ENCODE data around the gene ZDHHC1. TPM values are rescaled to one million over a fixed set of nuclear protein-coding genes. Genes with fewer than 3 reads are reported as not detected.

ZDHHC1 gene
- total and polyA plus RNA-seq, 2 of the 13 experiments (the other 11 are each of a cell fraction or from before 2014, with no cell fraction given), result 0.51 to 1.1 TPM

GRCh38 chr16:67445441-67445912 is 29.2 kb upstream of the ZDHHC1 start (continued):
- TF ChIP-seq ZBTB49 (CRISPR knock-in tag; IDR thresholded peaks at IDR 0.05; ENCODE audit: borderline replicate concordance) (no peak), ZNF446 (CRISPR knock-in tag; IDR thresholded peaks at IDR 0.05) (0 out of 2 replicates have a peak, but pooled peaks have one; percentile 1), MIER3 (CRISPR knock-in tag; IDR thresholded peaks at IDR 0.05; ENCODE audit: borderline replicate concordance) (no peak), HIVEP1 (CRISPR knock-in tag; IDR thresholded peaks at IDR 0.05) (no peak), ZSCAN5A (CRISPR knock-in tag; IDR thresholded peaks at IDR 0.05; ENCODE audit: borderline replicate concordance) (no peak), TFDP2 (CRISPR knock-in tag; IDR thresholded peaks at IDR 0.05) (no peak), ZNF382 (CRISPR knock-in tag; IDR thresholded peaks at IDR 0.05; ENCODE audit: borderline replicate concordance) (no peak), ZNF354B (CRISPR knock-in tag; IDR thresholded peaks at IDR 0.05) (no peak), ZNF235 (CRISPR knock-in tag; IDR thresholded peaks at IDR 0.05; ENCODE audit: borderline replicate concordance) (no peak), KDM2A (CRISPR knock-in tag; IDR thresholded peaks at IDR 0.05; ENCODE audit: borderline replicate concordance, low read depth) (0 out of 2 replicates have a peak, but pooled peaks have one; percentile 17), AHR (CRISPR knock-in tag; IDR thresholded peaks at IDR 0.05) (peak; percentile 22; the same call in 1 of the 2 replicates), TCF7 (IDR thresholded peaks at IDR 0.05; ENCODE audit: low read depth) (no peak), ZSCAN12 (CRISPR knock-in tag; IDR thresholded peaks at IDR 0.05) (no peak), ZC3H13 (CRISPR knock-in tag; IDR thresholded peaks at IDR 0.05) (0 out of 2 replicates have a peak, but pooled peaks have one; percentile 26), ZNF761 (CRISPR knock-in tag; conservative IDR thresholded peaks at IDR 0.05) (no peak), HNRNPUL1 (IDR thresholded peaks at IDR 0.05; ENCODE audit: low read depth, low read length) (no peak), ZSCAN30 (CRISPR knock-in tag; IDR thresholded peaks at IDR 0.05) (0 out of 2 replicates have a peak, but pooled peaks have one; percentile 47), CEBPB (IDR thresholded peaks at IDR 0.05; ENCODE audit: borderline replicate concordance, low read depth, low read length) (no peak), SOX5 (CRISPR knock-in tag; IDR thresholded peaks at IDR 0.05; ENCODE audit: borderline replicate concordance) (no peak), ZNF343 (CRISPR knock-in tag; IDR thresholded peaks at IDR 0.05) (no peak), ARNT (IDR thresholded peaks at IDR 0.05) (no peak), AGO1 (IDR thresholded peaks at IDR 0.05; ENCODE audit: low read depth, low read length, poor library complexity, severe bottlenecking) (no peak)

Data from HepG2 (cell line).